GM21723 (cell line): ENCODE measurements around the gene SLAIN2.

Experiments
- ATAC-seq: cut with Tn5 transposase; IDR thresholded peaks from one replicate; pipeline ENCODE4 v1.9.1; 2021; ENCODE audit warnings: mild to moderate bottlenecking, moderate library complexity; ENCODE audit not compliant: unreplicated experiment

Gene SLAIN2

DNA sequence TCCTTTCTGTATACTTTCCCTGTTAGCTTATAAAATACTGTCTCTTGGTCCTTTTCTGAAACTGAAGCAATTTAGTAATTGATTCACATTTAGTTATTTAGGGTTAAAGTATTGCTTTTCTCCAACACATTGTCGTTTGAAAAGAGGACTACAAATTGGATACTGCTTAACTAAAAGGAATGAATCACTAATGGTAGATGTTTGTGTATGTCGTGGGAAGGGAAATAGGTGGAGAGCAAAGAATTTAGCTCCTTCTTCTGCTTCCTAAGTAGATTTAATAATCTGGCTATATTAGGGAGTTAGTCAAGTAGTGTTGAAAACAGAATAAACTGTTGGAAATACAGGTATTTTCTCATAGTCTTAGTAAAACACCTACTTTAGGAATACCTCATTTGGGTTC, 27.9 kb downstream of the SLAIN2 start:
- no peak for ATAC-seq

DNA sequence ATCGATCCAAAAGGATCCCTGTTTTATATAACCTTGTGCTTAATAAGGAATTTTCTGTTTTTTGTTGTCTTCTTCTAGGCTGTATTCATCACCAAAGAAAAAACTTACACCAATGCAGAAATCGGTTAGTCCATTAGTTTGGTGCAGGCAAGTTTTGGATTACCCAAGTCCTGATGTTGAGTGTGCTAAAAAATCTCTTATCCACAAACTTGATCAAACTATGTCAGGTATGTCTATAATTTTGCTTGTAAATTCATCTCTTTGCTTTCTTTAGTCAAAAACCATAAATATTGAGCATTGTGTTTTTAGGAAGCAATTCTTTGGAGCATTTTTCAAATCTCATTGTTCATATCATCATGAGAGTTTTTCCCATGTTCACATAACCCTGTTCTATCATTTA, 28.4 kb downstream of the SLAIN2 start:
- no peak for ATAC-seq

DNA sequence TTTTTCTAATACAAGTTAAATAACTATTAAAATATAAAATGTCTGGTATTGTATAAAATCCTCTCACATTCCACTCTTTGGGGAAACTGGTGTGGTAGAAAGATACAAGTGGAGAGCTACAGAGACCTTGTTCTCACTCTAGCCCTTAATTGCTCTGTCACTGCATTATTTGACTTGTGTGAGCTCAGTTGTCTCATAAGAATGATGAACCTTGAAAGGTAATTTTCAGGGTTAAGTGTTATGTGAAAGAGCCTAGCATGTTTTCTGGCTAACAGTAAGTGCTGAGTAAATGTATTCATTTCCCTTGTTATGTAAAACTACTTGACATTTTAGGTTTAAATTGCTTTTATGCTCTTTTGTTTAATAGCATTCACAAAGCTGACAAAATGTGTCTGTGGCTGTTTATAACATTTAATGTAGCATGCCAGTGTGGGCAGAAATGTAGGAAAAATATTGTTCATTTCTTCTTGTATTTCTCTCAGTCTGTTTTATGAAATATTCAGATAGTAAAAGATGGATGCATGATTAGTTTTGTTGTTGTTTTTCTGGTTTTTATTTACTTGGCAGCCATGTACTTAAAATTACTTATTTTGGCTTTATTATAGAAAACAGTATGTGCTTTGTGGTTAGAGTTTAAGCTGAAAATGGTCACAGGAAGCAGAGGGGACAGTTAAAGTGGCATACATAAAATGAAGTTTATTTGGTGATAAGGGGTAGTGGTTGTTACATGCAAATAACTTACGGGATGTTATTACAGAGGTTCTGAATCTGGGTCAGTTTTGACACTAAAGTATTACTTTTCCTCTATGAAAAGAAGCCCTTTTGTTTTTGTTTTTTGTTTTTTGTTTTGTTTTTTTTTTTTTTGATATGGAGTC, 29.2 kb downstream of the SLAIN2 start:
- no peak for ATAC-seq

DNA sequence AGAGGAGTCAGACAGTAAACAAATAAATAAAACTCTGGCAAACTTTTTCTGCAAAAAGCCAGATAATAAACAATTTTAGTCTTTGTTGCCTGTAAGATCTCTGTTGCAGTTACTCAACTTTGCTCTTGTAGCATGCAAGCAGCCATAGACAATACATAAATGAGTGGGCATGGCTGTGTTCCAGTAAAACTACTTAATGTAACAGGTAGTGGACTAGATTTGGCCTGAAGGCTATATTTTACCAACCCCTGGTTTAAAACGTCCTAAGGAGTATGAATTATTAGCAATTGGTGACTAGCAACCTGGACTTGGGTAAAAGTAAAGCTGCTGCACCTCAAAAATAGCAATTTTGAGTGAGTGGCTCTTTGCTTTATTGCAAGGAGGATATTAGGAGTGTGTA, 30.9 kb downstream of the SLAIN2 start:
- ATAC-seq = no peak

DNA sequence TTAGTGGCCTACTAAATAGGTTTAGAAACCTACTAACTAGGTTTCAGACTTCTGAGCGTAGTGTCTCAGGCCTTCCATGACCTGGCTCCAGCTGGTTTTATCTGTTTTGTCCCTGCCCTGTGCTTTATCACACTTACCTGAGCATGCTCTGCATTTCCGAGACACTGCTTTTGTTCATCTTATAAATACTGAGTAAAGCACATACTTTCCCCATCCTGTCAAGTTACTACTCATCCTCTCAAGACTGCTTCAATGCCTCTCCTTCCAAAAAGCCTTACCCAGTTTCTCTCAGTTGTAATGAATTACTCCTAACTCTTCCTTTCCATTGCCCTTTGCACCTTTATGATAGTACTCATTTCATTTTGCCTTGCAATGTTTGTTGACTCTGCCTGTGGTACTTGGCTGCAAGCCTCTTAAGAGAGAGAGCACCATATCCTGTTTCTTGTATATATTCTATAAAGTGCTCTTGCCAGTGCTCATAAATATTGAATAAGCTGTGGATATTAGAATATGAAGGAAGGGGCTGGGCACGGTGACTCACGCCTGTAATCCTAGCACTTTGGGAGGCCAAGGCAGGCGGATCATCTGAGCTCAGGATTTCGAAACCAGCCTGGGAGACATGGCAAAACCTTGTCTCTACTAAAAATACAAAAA, 34.4 kb downstream of the SLAIN2 start:
- no peak for ATAC-seq

DNA sequence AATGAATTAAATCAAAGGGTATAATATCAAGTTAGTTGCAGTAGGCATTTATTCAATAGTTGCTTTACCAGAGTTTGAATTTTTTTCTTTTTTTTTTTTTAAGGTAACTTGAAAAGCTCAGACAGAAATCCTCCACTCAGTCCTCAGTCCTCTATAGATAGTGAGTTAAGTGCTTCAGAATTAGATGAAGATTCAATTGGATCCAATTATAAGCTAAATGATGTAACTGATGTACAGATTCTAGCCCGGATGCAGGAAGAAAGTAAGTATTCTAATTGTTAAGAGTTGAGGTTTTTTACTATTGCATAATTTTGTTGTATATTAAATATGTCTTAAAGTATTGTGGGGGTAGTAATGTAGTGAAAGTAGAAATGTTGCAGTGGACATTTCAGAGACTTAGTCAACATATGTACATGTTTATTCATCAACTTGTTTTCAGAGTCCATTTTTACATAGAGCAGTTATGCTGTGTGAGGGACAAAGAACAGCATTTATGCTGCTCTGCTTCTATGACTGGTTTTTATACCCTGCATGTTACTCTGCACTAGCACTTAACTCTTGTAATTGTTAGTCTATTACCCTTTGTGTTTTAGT, 38.4 kb downstream of the SLAIN2 start:
- ATAC-seq = no peak

DNA sequence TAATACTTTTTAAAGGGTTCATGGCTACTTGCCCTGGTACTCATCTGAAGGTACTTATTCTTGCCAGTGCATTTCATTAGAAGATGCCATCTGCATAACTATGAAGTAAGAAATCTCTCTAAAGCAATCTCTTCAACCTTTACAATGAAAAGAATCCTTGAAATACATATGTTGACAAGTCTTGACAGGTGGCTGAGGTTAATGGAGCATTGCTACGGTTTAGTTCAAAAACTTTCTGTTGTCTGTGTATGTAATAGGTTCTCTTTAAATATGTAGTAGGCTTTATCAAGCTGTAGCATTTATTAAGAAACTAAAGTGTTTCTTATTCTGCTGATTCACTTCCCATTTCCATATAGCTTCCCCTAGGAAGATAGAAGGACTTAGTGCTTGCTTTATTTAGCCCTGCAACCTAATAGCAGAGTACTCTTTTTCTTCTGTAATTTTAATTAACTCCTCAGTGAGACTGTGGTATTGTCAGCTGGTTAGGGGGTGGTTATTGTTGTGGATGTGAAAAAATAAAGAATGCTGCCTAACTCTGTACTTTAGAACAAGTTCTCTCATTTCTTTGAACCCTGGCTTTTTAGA, 39.3 kb downstream of the SLAIN2 start:
- no peak for ATAC-seq

DNA sequence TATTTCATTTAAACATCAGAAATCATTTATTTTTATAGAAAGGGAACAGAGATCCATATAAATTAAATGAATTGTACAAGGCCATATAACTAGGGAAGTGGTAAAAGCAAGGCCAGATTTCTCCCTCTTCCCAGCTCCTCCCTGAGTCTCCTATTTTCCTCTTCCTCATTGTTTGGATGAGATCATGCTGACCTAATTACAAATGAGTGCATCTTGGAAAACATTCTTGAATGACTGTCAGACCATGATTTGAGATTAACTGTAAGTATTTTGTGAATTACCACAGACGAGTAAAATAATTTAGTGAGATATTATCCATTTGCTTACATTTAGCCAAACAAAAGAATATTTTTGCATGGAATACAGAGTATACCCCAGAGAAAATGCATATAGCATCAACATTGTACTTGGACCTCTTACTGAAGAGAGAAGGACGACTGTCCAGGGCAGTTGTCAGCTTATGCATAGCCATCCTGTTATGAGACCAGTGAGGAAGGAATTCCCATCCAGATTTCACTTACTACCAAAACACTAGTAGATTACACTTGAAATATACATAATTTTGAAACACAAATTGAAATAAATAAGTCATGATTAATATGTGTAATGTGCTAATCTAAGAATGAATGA, 47.3 kb downstream of the SLAIN2 start:
- ATAC-seq = no peak

DNA sequence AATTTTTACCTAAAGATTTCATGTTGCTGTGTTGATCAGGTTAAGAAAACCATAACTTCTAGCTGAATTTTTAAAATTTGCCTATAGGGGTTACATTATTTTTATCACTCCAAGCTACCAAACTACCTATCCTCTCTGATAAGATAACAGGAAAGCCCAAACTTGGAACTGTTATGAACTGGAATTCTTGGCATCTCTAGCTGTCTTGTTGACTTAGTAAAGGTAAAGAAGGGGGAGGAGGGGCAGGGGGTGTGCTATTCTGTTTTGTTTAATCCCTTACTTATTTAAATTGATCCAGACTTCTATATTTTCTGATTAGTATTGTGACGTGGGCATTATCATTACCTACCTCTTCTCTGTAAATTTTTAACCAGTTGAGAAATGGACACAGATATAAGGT, 54.7 kb downstream of the SLAIN2 start:
- no peak for ATAC-seq

DNA sequence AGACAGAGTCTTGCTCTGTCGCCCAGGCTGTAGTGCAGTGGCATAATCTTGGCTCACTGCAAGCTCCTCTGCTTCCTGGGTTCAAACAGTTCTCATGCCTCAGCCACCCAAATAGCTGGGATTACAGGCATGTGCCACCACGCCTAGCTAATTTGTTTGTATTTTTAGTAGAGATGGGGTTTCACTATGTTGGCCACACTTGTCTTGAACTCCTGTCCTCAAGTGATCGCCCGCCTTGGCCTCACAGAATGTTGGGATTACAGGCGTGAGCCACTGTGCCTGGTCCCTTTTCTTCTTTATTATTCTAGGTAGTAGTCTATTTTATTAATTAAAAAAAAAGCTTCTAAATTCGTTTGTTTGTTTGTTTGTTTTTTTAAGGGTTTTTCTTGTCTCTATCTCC, 59.1 kb downstream of the SLAIN2 start:
- ATAC-seq = no peak

DNA sequence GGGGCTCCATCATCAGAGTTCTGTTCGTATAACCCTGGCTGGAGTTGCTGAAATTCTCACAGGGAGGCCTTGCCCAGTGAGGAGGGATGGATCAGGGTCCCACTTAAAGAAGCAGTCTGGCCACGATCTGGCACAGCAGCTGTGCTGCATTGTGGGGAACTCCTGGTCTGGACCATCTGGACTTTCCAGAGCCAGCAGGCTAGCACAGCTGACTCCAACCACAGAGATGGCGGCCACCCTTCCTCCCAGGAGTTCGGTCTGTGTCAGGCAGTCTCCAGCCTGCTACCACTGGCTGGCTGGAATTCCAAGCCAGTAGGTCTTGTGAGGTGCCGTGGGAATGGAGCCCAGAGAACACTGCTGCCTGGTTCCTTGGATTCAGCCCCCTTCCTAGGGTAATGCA, 62.0 kb downstream of the SLAIN2 start:
- ATAC-seq = no peak

DNA sequence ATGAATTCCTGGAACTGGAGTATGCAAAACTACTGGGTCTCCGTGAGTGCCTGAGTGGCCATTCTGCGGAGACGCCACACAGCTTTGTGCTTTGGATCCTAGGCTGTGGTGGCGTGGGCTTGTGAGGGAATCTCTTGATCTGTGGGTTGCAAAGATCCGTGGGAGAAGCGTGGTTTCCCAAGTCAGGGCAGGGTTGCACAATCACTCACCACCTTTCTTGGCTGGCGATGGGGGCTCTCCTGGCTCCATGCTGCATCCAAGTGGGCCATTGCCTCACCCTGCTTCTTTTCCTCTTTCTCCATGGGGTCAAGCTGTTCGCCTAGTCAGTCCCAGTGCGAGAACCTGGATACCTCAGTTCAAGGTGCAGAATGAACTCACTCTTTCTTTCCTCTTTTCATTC, 62.5 kb downstream of the SLAIN2 start:
- no peak for ATAC-seq

DNA sequence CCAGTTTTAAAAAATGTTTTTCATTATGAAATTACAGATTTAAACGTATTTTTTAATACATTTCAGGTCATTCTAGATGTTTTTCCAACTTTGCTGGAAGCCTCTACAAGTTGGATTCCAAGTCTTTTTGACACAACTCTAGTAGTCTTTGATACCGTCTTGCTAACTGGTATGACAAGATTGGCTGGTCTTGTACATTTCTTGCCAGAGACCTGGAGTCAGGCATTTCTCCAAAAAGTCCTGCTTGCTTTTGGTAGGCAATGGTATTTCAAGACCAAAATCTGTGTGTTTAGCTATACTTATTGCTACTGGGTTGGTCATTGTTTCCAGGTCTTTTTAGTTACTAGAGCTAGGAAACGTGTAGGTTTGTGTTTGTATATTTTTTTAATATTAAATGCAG, 64.6 kb downstream of the SLAIN2 start:
- no peak for ATAC-seq

DNA sequence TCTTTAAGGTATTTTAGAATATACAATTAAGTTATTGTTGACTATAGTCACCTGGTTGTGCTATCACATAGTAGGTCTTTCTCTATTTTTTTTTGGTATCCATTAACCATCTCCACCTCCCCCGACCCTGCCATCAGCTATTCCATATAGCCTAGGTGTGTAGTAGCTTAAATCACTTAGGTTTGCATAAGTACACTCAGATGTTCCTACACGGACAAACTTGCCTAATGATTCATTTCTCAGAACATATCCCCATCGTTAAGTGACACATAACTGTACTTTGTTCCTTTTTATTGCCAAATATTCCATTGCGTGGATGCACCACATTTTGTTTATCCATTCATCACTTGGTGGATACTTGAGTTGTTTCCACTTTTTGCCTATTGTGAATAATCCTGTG, 67.9 kb downstream of the SLAIN2 start:
- no peak for ATAC-seq

DNA sequence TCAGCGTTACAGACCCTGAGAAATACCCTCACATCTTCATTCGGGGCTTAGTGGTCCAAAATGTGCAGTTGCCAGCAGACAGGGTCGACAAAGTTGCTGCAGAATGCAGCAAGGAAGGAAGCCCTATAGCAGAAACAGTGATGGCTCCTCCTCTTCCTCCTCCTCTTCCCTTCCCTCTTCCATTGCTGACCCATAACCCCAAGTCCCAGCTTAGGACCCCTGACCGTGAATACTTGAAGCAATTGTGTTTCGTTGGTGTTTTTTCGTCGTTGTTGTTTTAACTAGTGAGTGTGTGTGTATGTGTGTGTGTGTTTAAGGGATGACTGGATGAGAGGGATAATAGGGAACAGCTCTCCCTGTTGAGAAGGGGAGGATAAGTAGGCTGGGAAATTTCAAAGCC, 69.5 kb downstream of the SLAIN2 start:
- ATAC-seq = no peak

DNA sequence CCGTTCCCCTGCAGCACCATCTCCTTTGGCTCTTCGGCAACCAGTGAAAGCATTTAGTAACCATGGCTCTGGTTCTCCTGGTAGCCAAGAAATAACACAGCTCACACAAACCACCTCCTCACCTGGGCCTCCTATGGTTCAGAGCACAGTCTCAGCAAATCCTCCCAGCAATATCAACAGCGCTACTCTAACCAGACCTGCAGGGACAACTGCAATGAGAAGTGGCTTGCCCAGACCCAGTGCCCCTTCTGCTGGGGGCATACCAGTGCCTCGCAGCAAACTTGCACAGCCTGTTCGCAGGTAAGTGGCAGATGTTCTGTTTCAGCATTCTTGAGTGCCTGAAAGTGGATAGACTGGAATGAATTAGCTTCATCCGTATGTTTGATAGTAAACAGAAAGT, 78.8 kb downstream of the SLAIN2 start:
- no peak for ATAC-seq

DNA sequence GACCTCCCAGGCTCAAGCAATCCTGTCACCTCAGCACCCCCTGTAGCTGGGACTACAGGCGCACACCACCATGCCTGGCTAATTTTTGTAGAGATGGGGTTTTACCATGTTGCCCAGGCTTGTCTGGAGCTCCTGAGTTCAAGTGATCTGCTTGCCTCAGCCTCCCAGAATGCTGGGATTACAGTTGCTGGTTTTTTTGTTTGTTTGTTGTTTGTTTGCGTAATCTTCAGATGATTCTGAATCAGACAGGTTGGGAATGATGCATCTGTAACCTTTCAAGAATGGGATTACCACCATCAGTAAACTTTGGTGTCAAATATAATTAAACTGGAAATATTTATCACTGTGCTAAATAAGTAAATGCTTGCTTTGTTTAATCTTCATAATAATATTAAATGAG, 79.8 kb downstream of the SLAIN2 start:
- ATAC-seq = no peak

DNA sequence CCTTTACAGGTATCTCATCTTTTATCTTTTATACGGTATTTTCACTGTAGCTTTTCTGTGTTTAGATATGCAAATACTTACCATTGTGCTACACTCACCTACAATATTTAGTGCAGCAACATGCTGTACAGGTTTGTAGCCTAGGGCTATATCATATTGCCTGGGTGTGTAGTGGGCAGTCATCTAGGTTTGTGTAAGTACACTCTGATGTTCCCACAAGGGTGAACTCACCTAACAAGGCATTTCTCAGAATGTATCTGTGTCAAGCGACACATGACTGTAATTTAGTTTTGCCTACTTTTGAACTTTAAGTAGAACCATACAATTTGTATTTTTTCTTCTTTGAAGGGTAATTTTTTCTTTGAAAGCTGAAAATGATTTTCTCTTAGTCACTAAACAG, 87.6 kb downstream of the SLAIN2 start:
- no peak for ATAC-seq

DNA sequence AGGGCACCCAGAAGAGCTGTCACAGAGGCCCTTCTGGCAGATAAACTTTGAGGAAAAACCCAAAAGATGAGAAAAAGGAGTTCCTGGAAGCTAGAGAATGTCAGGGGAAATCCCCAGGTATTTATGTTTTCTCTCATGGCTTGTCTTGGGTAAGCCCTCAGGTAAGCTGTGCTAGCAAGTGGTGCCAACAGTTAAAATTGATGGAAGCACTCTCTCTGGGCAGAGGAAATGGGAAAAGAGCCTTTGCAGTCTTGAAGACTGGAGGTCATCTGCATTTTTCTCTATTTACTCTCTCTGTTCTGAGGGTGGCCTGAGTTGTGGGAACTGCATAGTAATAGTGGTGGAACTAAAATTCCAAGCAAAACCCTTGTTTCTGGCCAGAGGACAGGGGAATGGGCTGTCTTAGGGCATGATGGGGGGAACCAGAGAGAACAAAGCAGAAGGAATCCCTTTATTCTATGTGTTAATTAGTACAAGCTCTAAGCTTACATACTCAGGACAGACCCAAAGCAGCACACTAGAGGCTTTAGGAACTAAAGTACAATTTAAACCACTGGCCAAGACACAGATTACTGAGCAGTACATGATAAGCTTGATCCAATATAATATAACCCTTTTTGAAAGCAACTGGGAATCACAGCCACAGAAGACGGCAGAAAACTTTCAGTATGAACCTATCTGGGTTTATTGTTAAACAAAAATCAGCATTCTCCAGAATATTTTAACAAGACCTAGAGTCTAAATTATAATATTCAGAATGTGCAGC, 88.6 kb downstream of the SLAIN2 start:
- no peak for ATAC-seq

DNA sequence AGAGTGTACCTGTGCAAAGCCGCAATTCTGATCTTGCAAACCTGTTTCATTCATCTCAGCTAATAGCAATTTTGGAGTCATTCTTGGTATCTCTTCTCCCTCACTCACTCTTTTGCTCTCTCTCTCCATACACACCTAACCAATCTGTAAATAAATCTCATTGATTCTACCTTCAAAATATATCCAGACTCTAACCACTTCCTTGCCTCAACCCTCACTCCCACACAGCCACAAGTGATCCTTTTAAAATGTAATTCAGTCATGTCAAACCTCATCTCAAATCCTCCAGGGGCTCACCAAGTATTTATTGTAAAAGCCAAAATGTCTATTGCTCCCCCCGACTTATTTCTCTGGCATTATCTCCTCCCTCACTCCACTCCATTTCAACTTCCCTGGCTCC, 90.1 kb downstream of the SLAIN2 start:
- ATAC-seq = no peak

DNA sequence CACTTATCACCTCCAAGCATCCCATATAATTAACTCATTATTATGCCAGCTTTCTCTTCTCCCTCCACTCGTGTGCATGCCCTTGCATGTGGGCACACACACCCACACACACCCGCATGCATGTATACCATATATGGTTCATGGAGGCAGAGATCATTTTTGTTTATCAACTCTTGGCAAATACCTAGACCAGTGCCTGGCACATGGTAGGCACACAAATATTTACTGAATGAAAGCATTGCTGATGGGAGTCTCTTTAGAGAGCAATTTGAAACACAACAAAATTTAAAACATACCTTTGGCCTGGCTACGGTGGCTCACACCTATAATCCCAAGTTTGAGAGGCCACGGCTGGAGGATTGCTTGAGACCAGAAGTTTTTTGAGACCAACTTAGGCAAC, 90.7 kb downstream of the SLAIN2 start:
- ATAC-seq = no peak
